NCI-H82 (cell line): ENCODE results near the gene SLC25A1.
"Not testable (repeated sequence)": the region's sequence is repeated elsewhere in the genome, so short reads cannot be mapped to it uniquely, and the experiment has no call there.

Source experiments
- DNase-seq: peaks from one replicate; lab custom pipeline; 2025; lab: John Stamatoyannopoulos, UW

The SLC25A1 gene

DNA sequence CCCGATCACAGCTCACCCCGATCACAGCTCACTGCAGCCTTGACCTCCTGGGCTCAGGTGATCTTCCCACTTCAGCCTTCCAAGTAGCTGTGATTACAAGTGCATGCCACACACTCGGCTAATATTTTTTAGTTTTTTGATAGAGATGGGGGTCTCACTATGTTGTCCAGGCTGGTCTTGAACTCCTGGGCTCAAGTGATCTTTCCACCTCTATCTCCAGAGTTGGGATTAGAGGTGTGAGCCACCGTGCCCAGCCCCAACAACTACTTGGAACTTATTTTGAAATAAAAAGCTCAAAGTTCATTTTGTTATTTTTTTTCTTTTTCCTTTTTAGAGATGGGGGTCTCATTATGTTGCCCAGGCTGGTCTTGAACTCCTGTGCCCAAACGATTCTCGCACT, 27.8 kb upstream of the SLC25A1 start:
- no peak for DNase-seq

- DNase-seq = no peak
Observed at GRCh38 chr22:19204640-19205039, 26.1 kb upstream of the SLC25A1 start.

DNA sequence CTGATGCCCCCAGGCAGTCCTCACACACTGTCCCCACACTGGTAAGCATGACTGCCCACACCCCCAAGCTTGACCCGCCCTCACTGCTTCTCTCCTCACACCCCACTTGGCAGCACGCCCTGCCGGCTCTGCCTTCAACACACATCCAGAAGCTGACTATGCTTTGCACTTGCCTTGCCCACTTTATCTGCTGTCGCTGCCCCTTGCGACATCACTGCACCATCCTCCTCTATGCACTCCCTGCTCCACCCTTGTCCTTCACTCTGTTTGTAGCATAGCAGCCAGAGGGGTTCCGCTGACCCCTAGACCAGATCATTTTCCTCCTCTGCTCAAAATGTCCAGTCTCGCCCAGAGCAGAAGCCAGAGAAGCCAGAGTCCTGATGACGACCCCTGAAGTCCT, 25.3 kb upstream of the SLC25A1 start:
- DNase-seq = no peak

DNA sequence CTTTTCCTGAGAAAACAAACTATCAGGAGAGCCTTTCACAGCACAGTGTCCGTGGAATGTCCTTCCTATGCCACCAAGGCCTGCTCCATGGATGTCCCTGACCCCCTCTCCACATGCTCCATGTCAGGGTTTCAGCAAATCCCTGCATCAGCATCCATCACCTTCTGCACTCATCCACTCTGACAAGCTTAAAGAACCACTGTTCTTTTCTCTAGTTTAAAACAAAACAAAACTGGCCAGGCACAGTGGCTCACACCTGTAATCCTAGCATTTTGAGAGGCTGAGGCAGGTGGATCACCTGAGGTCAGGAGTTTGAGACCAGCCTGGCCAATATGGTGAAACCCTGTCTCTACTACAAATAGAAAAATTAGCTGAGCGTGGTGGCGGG, 24.3 kb upstream of the SLC25A1 start:
- DNase-seq = not testable (repeated sequence)

DNA sequence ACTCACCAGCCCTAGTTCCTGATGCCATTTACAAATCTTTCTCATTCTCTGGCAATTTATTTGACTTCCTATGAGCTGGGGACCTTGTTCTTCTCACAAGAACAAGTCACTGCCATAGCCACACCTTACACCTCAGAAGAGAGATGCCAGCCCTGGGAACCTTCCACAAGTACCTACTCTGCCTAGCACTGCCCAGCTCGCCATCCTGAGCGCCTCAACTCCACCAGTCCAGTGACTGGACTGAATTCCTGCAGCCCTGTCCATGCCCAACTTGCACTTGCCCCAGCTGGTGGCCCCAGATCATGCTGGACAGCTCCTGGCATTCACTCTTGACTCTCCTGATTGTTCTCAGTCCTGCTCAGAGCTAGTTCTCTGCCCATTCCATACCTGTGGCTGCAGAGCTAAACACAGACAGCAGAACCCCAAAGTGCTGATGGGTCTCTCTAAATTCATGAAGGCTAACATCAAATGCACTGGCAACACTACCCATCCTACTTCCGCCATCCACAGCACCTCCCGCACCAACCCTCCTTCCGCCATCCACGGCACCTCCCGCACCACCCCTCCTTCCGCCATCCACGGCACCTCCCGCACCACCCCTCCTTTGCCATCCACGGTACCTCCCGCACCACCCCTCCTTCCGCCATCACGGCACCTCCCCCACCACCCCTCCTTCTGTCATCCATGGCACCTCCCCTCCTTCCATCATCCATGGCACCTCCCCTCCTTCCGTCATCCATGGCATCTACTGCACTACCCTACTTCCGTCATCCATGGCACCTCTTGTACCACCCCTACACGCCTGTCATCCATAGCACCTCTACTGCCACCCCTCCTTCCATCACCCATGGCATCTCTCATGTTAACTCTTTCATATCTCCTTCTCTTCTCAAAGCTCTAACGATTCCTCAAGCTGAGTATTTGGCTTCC, 23.6 kb upstream of the SLC25A1 start:
- no peak for DNase-seq

GRCh38 chr22:19201130-19201868, 22.8 kb upstream of the SLC25A1 start:
- DNase-seq = no peak

DNA sequence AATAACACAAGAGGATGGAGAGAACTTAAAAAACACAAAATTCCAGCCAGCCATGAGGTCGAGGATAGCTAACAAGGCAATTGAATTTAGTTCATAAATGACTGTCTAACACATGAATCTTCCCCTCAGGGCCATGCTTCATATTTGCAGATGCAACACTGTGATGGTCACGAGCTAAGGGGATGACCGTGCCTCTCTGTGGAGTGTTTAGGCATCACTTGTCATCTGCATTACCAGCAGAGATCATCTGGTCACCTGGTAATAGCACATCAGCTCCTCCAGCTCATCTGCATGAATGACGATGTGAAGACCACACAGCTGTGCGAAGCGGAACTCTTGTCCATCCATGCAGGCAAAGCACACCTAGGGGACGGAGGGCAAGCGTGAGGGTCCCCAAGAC, 20.9 kb upstream of the SLC25A1 start:
- no peak for DNase-seq

- DNase-seq = no peak
Observed at GRCh38 chr22:19197997-19198865, 19.7 kb upstream of the SLC25A1 start.

GRCh38 chr22:19196841-19197612, 18.5 kb upstream of the SLC25A1 start:
- DNase-seq = no peak

DNA sequence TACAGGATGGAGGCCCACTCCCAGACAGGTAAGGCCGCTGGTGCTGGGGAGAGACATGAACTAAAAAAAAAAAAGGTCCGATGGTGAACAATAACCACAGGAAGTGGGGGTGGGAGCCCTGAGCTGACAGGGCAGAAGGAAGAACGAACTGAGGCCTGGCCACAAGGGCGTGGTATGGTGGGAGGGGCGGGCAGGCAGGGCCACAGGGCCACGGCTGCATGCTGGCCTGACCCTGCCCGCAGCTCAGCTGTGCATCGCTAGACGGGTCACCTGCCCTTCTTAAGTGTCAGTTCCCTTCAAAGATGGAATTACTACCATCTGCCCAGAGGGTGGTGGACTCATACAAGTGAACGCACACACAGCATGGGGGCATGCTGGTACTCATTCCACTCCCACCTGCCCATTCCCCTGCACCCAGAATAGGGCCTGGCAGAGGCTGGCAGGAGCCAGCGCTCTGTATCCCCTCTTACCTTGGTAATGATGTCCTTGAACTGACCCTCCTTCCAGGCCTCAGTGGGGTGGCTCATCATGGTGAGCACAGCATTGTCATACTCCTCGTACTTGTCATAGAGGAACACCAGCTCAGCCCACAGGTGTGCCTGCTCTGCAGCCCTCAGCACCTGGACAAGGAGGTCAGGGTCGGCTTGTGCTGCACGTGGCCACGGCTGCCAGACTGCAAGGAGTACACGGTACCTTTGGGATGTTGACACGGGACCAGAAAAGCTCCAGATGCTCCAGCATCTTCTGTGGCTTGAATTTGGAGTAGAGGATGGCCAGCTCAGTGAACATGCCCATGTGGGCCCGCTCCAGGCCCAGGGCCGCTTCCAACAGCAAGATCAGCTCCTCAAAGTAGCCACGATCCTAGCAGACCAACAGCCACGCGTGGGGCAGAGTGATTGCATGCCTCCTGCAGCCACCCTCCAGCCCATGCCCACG, 17.5 kb upstream of the SLC25A1 start:
- DNase-seq = no peak

DNA sequence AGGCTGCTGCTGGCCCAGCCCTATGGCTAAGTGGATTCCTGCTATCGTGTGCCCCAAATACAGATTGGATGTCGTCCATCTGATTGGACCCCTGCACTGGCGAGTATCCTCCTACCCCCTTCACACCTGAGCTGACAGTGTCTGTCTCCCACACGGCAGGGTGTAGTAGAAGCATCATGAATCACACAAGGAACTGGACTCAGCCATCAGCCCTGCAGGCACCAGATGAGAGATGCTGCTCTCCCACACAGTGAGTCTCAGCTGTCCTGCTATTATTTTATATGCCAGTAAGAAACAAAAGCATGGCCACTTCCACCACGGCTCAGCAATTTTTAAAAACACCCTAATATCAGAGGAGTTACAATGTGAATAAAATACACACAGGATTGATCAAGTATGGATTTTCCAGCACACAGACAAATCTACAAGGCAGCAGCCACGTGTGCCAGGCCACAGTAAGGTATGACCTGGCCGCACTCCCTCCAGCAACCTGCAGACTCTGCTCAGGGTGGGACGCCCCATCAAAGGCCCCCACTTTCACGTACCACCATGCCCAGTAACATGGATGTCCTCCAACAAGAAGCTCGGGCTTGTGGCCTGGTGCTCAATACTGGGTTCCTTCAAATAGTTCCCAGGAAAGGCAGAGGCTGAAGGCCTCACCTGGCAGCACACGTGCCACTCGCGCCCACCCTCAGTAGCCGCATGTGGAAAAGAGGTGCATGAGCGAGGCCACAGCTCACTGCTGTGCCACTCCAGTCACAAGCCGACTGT, 16.4 kb upstream of the SLC25A1 start:
- DNase-seq = no peak

DNA sequence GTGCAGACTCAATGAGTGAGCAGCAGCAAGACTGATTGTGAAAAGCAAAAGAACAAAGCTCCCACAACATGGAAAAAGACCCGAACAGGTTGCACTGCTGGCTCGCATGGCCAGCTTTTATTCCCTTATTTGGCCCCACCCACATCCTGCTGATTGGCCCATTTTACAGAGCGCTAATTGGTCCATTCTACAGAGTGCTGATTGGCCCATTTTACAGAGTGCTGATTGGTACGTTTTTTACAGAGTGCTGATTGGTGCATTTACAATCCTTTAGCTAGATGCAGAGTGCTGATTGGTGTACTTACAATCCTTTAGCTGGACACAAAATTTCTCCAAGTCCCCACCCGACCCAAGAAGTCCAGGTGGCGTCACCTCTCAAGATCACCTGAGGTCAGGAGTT, 15.3 kb upstream of the SLC25A1 start:
- no peak for DNase-seq

- DNase-seq = no peak
Observed at GRCh38 chr22:19187716-19188563, 9.4 kb upstream of the SLC25A1 start.

- DNase-seq = no peak
Observed at GRCh38 chr22:19184276-19184997, 5.9 kb upstream of the SLC25A1 start.

DNA sequence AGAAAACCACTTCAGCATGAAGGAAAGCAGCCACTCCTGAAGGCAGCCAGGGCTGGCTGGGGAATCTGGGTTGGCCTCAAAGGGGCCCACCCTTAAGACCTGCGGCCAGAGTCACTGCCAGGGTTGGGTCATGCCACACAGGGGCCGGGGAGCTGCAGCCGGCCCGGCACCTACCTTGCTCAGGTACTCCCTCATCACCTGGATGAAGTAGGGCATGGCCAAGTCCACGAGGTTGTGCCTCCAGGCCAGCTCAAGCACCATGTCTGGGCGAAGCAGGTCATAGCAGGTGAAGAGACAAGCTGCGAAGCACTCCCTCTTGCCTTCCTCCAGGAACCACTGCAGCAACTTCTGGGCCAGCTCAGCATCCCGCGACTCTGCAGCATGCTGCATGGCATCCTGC, 4.7 kb upstream of the SLC25A1 start:
- DNase-seq = no peak

GRCh38 chr22:19182472-19183157, 4.1 kb upstream of the SLC25A1 start:
- DNase-seq = no peak

DNA sequence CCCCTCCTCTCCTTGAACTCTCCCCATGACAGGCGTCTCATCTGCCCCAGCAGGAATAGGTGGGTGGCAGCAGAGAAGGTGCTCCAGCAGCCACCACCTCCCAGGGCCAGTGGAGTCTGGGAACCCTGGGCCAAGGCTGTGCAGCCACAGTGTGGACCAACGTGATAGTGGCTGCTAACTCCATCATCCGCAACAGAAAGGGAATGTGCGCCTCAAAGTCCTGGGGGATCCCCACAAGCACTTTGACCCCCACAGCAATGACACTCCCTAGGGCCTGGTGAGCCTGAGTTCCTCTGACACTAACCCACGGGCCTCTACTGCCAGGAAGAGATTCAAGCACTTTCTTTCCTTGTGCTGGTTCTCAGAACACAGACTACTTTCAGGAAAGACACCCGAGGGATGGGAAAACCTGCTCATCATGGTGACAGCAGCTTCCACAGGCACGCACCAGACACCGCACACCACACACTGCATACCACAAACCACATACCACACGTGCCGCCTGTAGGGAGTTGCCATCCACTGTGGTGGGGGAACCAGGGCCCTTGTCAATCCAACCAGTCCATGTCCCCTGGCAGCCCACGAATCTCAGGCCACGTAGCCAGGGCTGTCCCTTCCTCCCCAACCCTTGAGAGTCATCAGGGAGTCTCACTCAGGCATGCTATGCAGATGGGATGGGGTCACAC, 3.4 kb upstream of the SLC25A1 start:
- no peak for DNase-seq
